HepG2 (cell line): Measurements from ENCODE around the gene MLLT10. TPM values are rescaled to one million over a fixed set of nuclear protein-coding genes. Genes with fewer than 3 reads are reported as not detected.
A peak's percentile ranks its signal among the peaks of the same experiment; 100 is the strongest.

Experiments used
- HOXA9 ChIP-seq: sonication (generic); formaldehyde crosslinking; IDR thresholded peaks from 2 replicates; pipeline ENCODE4 v1.8.1; 2022; ENCODE audit warnings: missing genetic modification reagents, mild to moderate bottlenecking, moderate library complexity, borderline replicate concordance
- KDM1A ChIP-seq: IDR thresholded peaks from 2 replicates; pipeline ENCODE4 v1.6.1; 2016; ENCODE audit warnings: missing compliant biosample characterization
- KDM5A ChIP-seq: fragments of 200-600 bp; sonication (generic); IDR thresholded peaks from 2 replicates; pipeline ENCODE4 v1.7.0; 2018; ENCODE audit warnings: antibody characterized with exemption, mild to moderate bottlenecking, low read length, borderline replicate concordance
- MAFK ChIP-seq, 2 experiments: IDR thresholded peaks in 1 of 2; conservative IDR thresholded peaks in 1 of 2; 2 replicates each; pipeline ENCODE4 v1.6.1; 2011; ENCODE audit warnings: improper control_type of control experiment in 2 of 2, low read length in 2 of 2
- MTF2 ChIP-seq: sonication (generic); formaldehyde crosslinking; IDR thresholded peaks from 2 replicates; pipeline ENCODE4 v1.5.0; 2020; ENCODE audit warnings: missing genetic modification reagents, borderline replicate concordance
- RELA ChIP-seq: sonication (generic); formaldehyde crosslinking; IDR thresholded peaks from 2 replicates; pipeline ENCODE4 v1.4.0; 2020; ENCODE audit warnings: missing genetic modification reagents
- REST ChIP-seq, 2 experiments: IDR thresholded peaks; 2 replicates each; pipeline ENCODE4 v1.6.1; 2011 to 2012; ENCODE audit warnings: low read length in 2 of 2, borderline replicate concordance in 1 of 2, low read depth in 1 of 2, mild to moderate bottlenecking in 1 of 2, moderate library complexity in 1 of 2
- SRSF9 ChIP-seq: fragments of 200-400 bp; formaldehyde crosslinking; IDR thresholded peaks from 2 replicates; pipeline ENCODE4 v1.6.1; 2018; ENCODE audit warnings: borderline replicate concordance, mild to moderate bottlenecking, low read depth, low read length; ENCODE audit not compliant: insufficient read depth, poor library complexity, severe bottlenecking
- TBX2 ChIP-seq: sonication (generic); formaldehyde crosslinking; IDR thresholded peaks from 2 replicates; pipeline ENCODE4 v1.5.0; 2020; ENCODE audit warnings: missing genetic modification reagents, mild to moderate bottlenecking, borderline replicate concordance
- THAP7 ChIP-seq: sonication (generic); formaldehyde crosslinking; IDR thresholded peaks from 2 replicates; pipeline ENCODE4 v1.8.1; 2023; ENCODE audit warnings: mild to moderate bottlenecking, missing genetic modification reagents
- U2AF1 ChIP-seq: fragments of 200-400 bp; formaldehyde crosslinking; optimal IDR thresholded peaks from 2 replicates; pipeline ENCODE3; 2017; ENCODE audit warnings: mild to moderate bottlenecking, low read depth, low read length
- ZBTB37 ChIP-seq: sonication (generic); formaldehyde crosslinking; IDR thresholded peaks from 2 replicates; pipeline ENCODE4 v1.4.0; 2020; ENCODE audit warnings: mild to moderate bottlenecking, missing genetic modification reagents
- ZNF138 ChIP-seq: sonication (generic); formaldehyde crosslinking; IDR thresholded peaks from 2 replicates; pipeline ENCODE4 v1.5.0; 2020; ENCODE audit warnings: mild to moderate bottlenecking, low read depth, missing genetic modification reagents
- ZNF142 ChIP-seq: sonication (generic); formaldehyde crosslinking; IDR thresholded peaks from 2 replicates; pipeline ENCODE4 v1.4.0; 2020; ENCODE audit warnings: missing genetic modification reagents
- ZNF30 ChIP-seq: sonication (generic); formaldehyde crosslinking; IDR thresholded peaks from 2 replicates; pipeline ENCODE4 v1.5.0; 2020; ENCODE audit warnings: mild to moderate bottlenecking, missing genetic modification reagents
- ZNF460 ChIP-seq: sonication (generic); formaldehyde crosslinking; IDR thresholded peaks from 2 replicates; pipeline ENCODE4 v1.5.1; 2020; ENCODE audit warnings: missing genetic modification reagents, mild to moderate bottlenecking, borderline replicate concordance
- ZNF563 ChIP-seq: sonication (generic); formaldehyde crosslinking; IDR thresholded peaks from 2 replicates; pipeline ENCODE4 v1.8.0; 2022; ENCODE audit warnings: mild to moderate bottlenecking, moderate library complexity, missing genetic modification reagents
- polyA plus RNA-seq, 8 experiments: library from polyadenylated mRNA; depleted of rRNA in 3 of 8; stranded (reverse) in 7 of 8; unstranded in 1 of 8; fragments of >200 nt; fragmentation: Illumina TruSeq in 4 of 8; extraction: Trizol in 4 of 8; gene quantifications; 2 replicates each; pipeline versions ENCODE4 v1.2.1 to v1.2.3, GENCODE V29; 2011 to 2016; ENCODE audit warnings: low read depth in 4 of 8, missing spikeins in 1 of 8, mixed read lengths in 1 of 8; ENCODE audit not compliant: insufficient read depth in 1 of 8
- total RNA-seq, 5 experiments: library from RNA; depleted of rRNA; stranded (reverse); fragments of >200 nt; fragmentation: Illumina TruSeq; extraction: Trizol; gene quantifications; 2 replicates each; pipeline ENCODE4 v1.2.3, GENCODE V29; 2016; ENCODE audit warnings: low read depth in 1 of 5

MLLT10 gene
- total and polyA plus RNA-seq, 2 of the 13 experiments (the other 11 are each of a cell fraction or from before 2014, with no cell fraction given), result 51.3 to 84.1 TPM

GRCh38 chr10:21754410-21755011 is 220.5 kb downstream of the MLLT10 start (continued):
- TF ChIP-seq MTF2 (CRISPR knock-in tag), result no peak
- no peak; the same call in 1 of the 2 replicates for TF ChIP-seq TBX2
- TF ChIP-seq MAFK (conservative IDR thresholded peaks at IDR 0.05 in 1 of 2, IDR thresholded peaks at IDR 0.05 in 1 of 2; ENCODE audit: low read length in 2 of 2), result no peak
- no peak for TF ChIP-seq ZBTB37 (CRISPR knock-in tag)
- no peak for TF ChIP-seq RELA (CRISPR knock-in tag)
- TF ChIP-seq SRSF9, result no peak
- TF ChIP-seq HOXA9 (CRISPR knock-in tag), result no peak
- TF ChIP-seq U2AF1, result no peak
- TF ChIP-seq THAP7 (CRISPR knock-in tag), result 0 out of 2 replicates have a peak, but pooled peaks have one; percentile 61
- no peak for TF ChIP-seq REST (IDR thresholded peaks at IDR 0.05; ENCODE audit: borderline replicate concordance in 1 of 2, low read depth in 1 of 2, low read length in 2 of 2)
- TF ChIP-seq KDM1A, result no peak
- no peak for TF ChIP-seq ZNF142
- TF ChIP-seq ZNF460 (CRISPR knock-in tag), result no peak
- TF ChIP-seq ZNF30 (CRISPR knock-in tag), result no peak
- no peak; the same call in 1 of the 2 replicates for TF ChIP-seq ZNF563 (CRISPR knock-in tag)
- no peak for TF ChIP-seq ZNF138 (CRISPR knock-in tag)
- TF ChIP-seq KDM5A, result no peak
